ENCODE measurements around the gene FPR3. TPM values are rescaled to one million over a fixed set of nuclear protein-coding genes. Genes with fewer than 3 reads are reported as not detected.

Gene FPR3
- total RNA-seq, 1 donor from 2014 or later = not detected

DNA sequence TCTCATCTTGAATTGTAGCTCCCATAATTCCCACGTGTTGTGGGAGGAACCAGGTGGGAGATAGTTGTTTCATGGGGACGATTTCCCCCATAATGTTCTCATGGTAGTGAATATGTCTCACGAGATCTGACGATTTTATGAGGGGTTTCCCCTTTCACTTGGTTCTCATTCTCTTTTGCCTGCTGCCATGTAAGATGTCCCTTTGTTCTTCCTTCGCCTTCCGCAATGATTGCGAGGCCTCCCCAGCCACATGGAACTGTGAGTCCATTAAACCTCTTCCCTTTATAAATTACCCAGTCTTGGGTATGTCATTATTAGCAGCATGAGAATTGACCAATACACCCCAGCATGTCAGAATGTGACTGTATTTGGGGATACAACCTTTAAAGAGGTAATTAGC, 39.4 kb upstream of the FPR3 start:
- Mint-ChIP-seq H3K4me3 (no peak overlapping the region), H3K27ac (no peak overlapping the region), H3K4me1 (no peaks in the 10 kb centered on the region), H3K9me3 (peaks cover 8% of the 10 kb centered on the region), H3K36me3 (no peaks in the 10 kb centered on the region), H3K27me3 (ENCODE audit: insufficient read depth, low read depth) (peaks cover 2% of the 10 kb centered on the region)
- no peak overlapping the region for H3K9ac ChIP-seq
- H3K4me2 ChIP-seq = no peak overlapping the region
- no peak overlapping the region for H3K4me3 ChIP-seq
- no peak overlapping the region for H3K27ac ChIP-seq
- no peak overlapping the region for H2AFZ ChIP-seq (replicated peaks)
- H3K4me1 ChIP-seq = no peaks in the 10 kb centered on the region
- no peaks in the 10 kb centered on the region for H3K36me3 ChIP-seq
- no peaks in the 10 kb centered on the region for H3F3A ChIP-seq (ENCODE audit: low read depth)
- no peaks in the 10 kb centered on the region for H3K27me3 ChIP-seq
- no peaks in the 10 kb centered on the region for H3K79me2 ChIP-seq (ENCODE audit: low read depth)
- DNase-seq (ENCODE audit: low spot score) = no peak
- no peak for TF ChIP-seq CTCF (IDR thresholded peaks at IDR 0.05)
- no peaks in the 10 kb centered on the region for H3K9me3 ChIP-seq (ENCODE audit: low read depth)
- no peaks in the 10 kb centered on the region for H4K20me1 ChIP-seq (ENCODE audit: low read depth)

- DNase-seq (ENCODE audit: low spot score) = peak; percentile 8
- no peaks in the 10 kb centered on the region for H3K36me3 ChIP-seq
- no peak within 1 kb of the TSS for H2AFZ ChIP-seq (replicated peaks)
- H3K4me3 ChIP-seq = no peak within 1 kb of the TSS
- TF ChIP-seq EZH2 (IDR thresholded peaks at IDR 0.05) (no peak), CTCF (IDR thresholded peaks at IDR 0.05) (no peak), EZH2phosphoT487 (IDR thresholded peaks at IDR 0.05) (no peak)
- Mint-ChIP-seq H3K36me3 (no peaks in the 10 kb centered on the region), H3K27me3 (ENCODE audit: insufficient read depth, low read depth) (no peaks in the 10 kb centered on the region), H3K27ac (no peak within 1 kb of the TSS), H3K4me3 (no peak within 1 kb of the TSS), H3K4me1 (no peaks in the 10 kb centered on the region), H3K9me3 (no peaks in the 10 kb centered on the region)
- H3K4me1 ChIP-seq = no peaks in the 10 kb centered on the region
- no peak within 1 kb of the TSS for H3K4me2 ChIP-seq
- H3K27me3 ChIP-seq = no peaks in the 10 kb centered on the region
- no peaks in the 10 kb centered on the region for H3K79me2 ChIP-seq (ENCODE audit: low read depth)
- H4K20me1 ChIP-seq (ENCODE audit: low read depth) = no peaks in the 10 kb centered on the region
- no peak within 1 kb of the TSS for H3K9ac ChIP-seq
- no peaks in the 10 kb centered on the region for H3K9me3 ChIP-seq (ENCODE audit: low read depth)
- H3K27ac ChIP-seq = no peak within 1 kb of the TSS
- H3F3A ChIP-seq (ENCODE audit: low read depth) = no peaks in the 10 kb centered on the region
Observed at GRCh38 chr19:51760697-51761356, 34.1 kb upstream of the FPR3 start, which contains the start of gene FPR2. Gene FPR2, plus strand, starts transcription at chr19:51761180. Its CDS starts 7,479 bp downstream, at chr19:51768659.

DNA sequence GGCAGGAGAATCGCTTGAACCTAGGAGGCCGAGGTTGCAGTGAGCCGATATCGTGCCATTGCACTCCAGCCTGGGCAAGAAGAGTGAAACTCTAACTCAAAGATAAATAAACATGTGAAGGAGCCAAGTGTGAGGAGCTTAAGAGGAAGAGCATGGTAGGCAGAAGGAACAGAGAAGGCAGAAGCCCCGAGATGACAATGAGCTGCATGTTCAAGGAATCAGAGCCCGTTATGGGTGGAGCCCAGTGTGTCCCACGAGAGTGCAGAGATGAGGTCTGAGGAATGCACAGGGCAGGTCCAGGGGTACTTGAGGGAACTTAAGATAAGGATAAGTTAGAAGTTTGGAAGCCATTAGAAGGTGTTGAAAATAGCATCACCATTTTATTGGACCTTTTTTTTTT, 33.3 kb upstream of the FPR3 start:
- Histone ChIP-seq H3F3A (ENCODE audit: low read depth) (no peaks in the 10 kb centered on the region), H3K27me3 (no peaks in the 10 kb centered on the region), H3K9me3 (ENCODE audit: low read depth) (no peaks in the 10 kb centered on the region), H3K36me3 (no peaks in the 10 kb centered on the region), H3K27ac (no peak overlapping the region), H2AFZ (replicated peaks) (no peak overlapping the region), H3K4me2 (no peak overlapping the region), H3K9ac (no peak overlapping the region), H3K4me3 (no peak overlapping the region), H3K4me1 (no peaks in the 10 kb centered on the region), H3K79me2 (ENCODE audit: low read depth) (no peaks in the 10 kb centered on the region), H4K20me1 (ENCODE audit: low read depth) (no peaks in the 10 kb centered on the region)
- Mint-ChIP-seq H3K4me3 (no peak overlapping the region), H3K27ac (no peak overlapping the region), H3K9me3 (no peaks in the 10 kb centered on the region), H3K36me3 (no peaks in the 10 kb centered on the region), H3K4me1 (no peaks in the 10 kb centered on the region), H3K27me3 (ENCODE audit: insufficient read depth, low read depth) (peaks cover 3% of the 10 kb centered on the region)
- DNase-seq (ENCODE audit: low spot score) = no peak
- no peak for TF ChIP-seq EZH2 (IDR thresholded peaks at IDR 0.05)
- TF ChIP-seq CTCF (IDR thresholded peaks at IDR 0.05) = no peak
- TF ChIP-seq EZH2phosphoT487 (IDR thresholded peaks at IDR 0.05) = no peak
